A549 treated with Mapracorat at 1 μM for 4 hours (cell line): ENCODE measurements around the gene PRR23A. TPM values are rescaled to one million over a fixed set of nuclear protein-coding genes. Genes with fewer than 3 reads are reported as not detected.

Source experiments
- total RNA-seq: library from RNA; stranded (reverse); fragments of 200-300 nt; extraction: Qiagen RNA extraction; gene quantifications from 5 replicates; pipeline ENCODE4 v1.2.3, GENCODE V29; 2022

PRR23A gene
- total RNA-seq: not detected in 5 replicates

GRCh38 chr3:139006051-139006716, at the start of gene PRR23A:
TSS of gene PRR23A (minus strand) at chr3:139006268. CDS start at chr3:139006268, 0 bp downstream.

GRCh38 chr3:139044366-139045210, 38.5 kb upstream of the PRR23A start, which contains the start of gene PRR23C:
TSS of gene PRR23C (minus strand) at chr3:139044892. CDS start at chr3:139044620, 272 bp downstream.

GRCh38 chr3:139020868-139021234, 14.8 kb upstream of the PRR23A start, which contains the start of gene PRR23B:
TSS of gene PRR23B (minus strand) at chr3:139020926. CDS start at chr3:139020661, 265 bp downstream.

Other genes starting within 250 kb of the PRR23A start
- 13.9 to 18.1 TPM (median 17.3 TPM) in 5 replicates for gene PIK3CB, start 171.3 kb downstream of the PRR23A start, total RNA-seq
- 2.6 to 5.1 TPM (median 4.2 TPM) in 5 replicates for gene FOXL2, start 59.1 kb downstream of the PRR23A start, total RNA-seq
- gene FOXL2NB, start 59.1 kb downstream of the PRR23A start, total RNA-seq: 0.63 to 1.4 TPM (median 0.91 TPM) in 5 replicates
- not detected in 5 replicates for gene PRR23B, start 14.7 kb upstream of the PRR23A start, total RNA-seq
- not detected in 5 replicates for gene PRR23C, start 38.6 kb upstream of the PRR23A start, total RNA-seq